Measurements from ENCODE around the gene PAPPA.

DNA sequence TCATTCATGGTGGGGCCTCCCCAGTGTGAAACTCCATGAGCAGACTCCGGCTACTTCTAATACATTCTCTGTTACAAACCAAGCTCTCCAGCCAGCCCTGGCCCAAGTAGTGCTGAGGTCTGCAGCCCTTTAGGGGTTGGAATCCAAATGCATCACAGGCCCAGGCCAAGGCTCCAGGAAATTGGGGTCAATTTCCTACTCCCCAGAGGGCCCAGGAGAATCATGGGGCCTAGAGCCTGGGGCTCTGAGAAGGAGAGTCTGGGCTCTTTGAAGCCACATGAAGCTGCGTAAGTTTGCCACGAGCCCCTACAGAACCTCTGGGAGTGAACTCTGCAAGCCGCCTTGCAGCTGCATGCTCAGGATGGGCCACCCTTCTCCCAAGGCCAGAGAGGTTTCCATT lies 206.4 kb downstream of the PAPPA start:
- no peak for TF ChIP-seq FOXP2 (optimal IDR thresholded peaks at IDR 0.05; ENCODE audit: control extremely low read depth, extremely low read length, insufficient read depth)
- TF ChIP-seq POLR2AphosphoS5 (IDR thresholded peaks at IDR 0.05; ENCODE audit: borderline replicate concordance, low read depth, low read length), result no peak
- TF ChIP-seq EZH2 (IDR thresholded peaks at IDR 0.05), result no peak
